NCI-H82 (cell line): ENCODE measurements around the gene TRIML1.

Experiments used
- DNase-seq: peaks from one replicate; lab custom pipeline; 2025; lab: John Stamatoyannopoulos, UW

Gene TRIML1, protein sequence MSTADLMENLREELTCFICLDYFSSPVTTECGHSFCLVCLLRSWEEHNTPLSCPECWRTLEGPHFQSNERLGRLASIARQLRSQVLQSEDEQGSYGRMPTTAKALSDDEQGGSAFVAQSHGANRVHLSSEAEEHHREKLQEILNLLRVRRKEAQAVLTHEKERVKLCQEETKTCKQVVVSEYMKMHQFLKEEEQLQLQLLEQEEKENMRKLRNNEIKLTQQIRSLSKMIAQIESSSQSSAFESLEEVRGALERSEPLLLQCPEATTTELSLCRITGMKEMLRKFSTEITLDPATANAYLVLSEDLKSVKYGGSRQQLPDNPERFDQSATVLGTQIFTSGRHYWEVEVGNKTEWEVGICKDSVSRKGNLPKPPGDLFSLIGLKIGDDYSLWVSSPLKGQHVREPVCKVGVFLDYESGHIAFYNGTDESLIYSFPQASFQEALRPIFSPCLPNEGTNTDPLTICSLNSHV

DNA sequence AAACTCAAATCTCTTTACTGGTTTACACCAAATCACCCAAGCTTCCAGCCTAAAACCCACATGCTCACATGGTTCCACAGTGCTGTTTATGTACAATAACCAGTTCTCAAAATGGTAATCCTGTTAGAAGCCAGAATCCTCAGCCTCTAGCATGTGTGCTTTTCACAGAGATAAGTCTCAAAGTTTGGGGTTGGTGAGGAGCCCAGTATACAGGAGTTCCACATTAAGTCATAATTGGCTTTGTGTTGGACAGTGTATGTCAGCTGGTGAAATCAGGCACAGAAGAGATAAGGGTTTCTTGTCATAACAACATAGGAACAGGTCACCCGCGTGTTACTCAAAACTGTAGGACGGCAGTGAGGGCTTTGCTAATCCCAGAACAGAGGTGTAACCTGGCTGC, at the start of gene TRIML1:
Gene TRIML1 (plus strand): TSS at position 301 of the 400 bp plus-strand sequence. CDS start 118 bp downstream, outside the sequence.
- DNase-seq = no peak

DNA sequence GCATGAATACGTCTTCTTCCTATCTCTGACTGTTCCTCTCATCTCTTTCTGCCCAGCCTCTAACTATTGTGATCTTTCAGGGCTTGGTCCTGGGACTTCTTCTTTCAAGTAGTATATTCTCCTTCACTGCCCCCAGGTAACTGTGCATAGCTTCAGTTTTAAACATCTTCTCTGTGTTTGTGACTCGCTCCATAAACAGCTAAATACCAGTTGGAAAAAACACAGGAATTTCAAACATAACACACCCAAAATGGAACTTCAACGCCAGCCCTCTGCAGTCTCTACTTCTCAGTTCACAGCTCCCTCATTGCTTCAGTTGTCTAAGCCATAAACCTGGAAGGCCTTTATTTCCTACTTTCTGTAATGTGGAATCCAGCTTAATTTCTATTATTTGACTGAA, 46.4 kb upstream of the TRIML1 start:
- DNase-seq = no peak

DNA sequence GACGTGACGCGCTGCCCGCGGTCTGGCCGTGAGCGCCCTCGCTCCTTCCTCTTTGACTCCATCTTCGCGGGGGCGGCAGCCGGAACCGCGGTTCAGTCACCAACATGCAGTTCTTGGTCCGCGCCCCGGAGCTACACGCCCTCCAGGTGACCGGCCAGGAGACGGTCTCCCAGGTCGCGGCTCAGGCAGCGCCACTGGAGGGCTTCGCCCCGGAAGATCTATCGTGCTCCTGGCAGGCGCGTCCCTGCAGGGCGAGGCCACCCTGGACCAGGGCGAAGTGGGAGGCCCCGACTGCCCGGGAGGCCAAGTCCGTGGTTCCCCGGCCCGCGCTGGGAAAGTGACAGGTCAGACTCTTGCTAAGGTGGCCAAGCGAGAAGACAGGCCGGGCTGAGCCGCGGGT, 32.8 kb upstream of the TRIML1 start:
- DNase-seq = no peak

- DNase-seq = no peak
Measured at GRCh38 chr4:188107931-188108843, 31.1 kb upstream of the TRIML1 start.

DNA sequence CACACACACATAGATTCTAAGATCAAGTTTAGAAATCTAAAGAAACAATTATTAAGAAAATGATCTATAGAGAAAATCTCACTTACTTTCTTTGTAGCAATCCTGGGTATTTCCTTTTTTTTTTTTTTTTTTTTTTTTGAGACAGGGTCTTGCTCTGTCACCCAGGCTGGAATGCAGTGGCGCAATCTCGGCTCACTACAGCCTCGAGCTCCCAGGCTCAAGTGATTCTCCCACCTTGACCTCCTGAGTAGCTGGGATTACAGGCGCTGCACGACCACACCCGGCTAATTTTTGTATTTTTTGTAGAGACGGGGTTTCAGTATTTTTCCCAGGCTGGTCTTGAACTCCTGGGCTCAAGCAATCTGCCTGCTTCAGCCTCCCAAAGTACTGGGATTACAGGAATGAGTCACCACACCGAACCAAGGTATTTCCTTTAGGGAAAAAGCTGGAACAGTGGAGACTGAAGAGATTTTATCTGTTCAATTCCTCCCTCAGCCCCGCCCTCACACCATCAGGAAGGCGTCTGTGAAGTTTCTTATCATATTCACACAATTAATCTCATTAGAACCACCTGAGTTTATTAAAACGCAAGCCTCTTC, 30.0 kb upstream of the TRIML1 start, which contains the start of gene TRIML2:
Gene TRIML2 (minus strand): TSS at position 447 of the 599 bp plus-strand sequence. CDS start 4,235 bp downstream, outside the sequence.
- no peak for DNase-seq

DNA sequence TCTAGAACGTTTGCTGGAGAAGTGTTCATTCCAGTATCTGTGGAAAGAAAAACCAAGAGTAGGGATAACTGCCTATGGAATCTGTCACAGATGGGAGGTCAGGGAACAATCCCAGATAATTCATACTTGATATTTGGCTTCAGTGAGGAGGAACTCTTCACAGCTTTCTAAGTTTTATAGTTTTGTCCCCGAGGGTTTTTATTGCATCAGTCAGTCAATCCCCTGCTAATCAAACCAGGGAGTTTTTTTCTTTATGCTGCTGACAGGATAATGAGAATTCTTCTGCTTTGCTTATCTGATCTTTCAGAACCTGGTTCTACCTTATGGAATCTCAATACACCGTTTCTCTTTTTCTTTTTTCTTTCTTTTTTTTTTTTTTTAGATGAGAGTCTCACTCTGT, 29.2 kb upstream of the TRIML1 start:
- DNase-seq = no peak

- DNase-seq = no peak
Measured at GRCh38 chr4:188110741-188111471, 28.3 kb upstream of the TRIML1 start.

DNA sequence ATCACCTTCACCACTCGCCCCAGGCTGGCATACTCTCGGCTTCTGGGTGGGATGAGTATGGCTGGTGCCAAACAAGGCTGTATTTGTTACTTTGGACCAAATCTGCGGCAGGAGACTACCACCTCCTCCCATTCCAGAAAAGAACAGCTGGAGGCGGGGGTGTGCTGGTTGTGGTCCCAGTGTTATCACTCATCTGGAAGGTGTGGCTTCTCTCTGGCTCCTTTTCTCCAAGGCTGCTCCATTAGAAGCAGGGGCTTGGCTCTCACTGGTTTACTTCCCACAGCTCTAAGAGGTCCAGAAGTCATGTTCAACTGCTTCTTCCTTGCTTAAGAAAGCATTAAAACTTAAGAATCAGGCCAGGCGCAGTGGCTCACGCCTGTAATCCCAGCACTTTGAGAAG, 27.3 kb upstream of the TRIML1 start:
- DNase-seq = no peak

DNA sequence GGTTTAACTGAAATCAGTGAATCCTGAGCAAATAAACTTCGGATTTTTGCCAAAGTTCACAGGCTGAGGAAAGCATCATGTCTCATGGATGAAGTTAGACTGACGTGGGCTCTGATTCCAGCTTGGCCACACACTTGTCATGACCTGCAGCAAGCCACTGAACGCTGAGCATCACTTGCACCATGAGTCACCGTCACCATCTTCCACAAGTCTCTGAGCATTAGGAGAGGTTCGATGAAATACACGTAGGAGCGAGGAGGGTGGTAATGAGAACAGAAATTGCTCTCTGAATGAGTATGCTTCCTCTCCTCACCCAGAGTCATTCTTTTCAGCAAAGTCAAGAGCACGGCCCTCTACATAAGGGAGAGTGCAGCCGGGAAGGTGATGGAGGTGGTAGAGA, 26.1 kb upstream of the TRIML1 start:
- no peak for DNase-seq

DNA sequence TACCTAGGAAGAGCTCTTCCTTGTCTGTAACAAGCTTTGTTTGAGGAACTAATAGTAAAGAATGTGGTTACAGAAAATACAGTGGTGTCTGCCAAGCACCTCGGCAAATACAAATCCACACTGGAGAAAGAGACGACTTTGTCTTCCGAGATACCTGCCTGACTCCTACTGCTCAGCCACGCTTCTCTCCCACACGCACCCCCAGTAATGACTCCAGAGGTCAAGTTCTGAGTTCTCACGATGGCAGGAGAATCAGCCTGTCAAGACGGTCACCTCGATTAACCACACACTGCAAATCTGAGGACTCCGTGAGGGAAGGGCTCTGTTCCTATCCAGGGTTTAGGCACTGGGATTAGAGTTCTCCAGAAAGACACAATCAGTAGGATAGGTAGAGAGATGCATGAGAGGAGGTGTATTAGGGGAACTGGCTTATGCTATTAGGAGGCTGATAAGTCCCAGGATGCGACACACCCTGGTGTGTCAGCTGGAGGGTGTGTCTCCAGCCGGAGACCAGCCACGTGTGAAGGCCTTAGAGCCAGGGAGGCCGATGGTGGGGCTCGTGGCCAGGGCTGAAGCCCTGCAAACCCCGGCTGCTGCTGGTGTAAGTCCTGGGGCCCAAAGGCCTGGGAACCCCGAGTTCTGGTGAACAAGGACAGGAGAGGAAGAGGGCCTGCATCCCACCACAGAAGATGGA, 21.5 kb upstream of the TRIML1 start:
- DNase-seq = no peak

DNA sequence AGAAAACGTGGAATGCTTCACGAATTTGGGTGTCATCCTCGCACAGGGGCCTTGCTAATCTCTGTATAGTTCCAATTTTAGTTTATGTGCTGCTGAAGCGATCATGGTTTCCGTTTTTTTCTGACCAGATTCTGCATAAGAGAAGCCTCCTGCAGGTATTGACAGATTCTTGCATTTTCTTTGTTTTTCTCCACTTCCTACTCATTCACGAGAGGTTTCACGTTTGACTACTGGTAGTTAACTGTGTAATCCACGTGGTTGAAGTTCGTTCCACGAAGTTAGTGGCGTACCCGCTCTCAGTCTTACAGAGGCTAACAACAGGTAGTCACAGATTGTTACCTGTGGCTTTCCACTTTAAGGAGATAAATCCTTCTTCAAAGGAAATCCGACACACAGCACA, 17.7 kb upstream of the TRIML1 start:
- no peak for DNase-seq

- no peak for DNase-seq
Measured at GRCh38 chr4:188127214-188127874, 11.9 kb upstream of the TRIML1 start.

DNA sequence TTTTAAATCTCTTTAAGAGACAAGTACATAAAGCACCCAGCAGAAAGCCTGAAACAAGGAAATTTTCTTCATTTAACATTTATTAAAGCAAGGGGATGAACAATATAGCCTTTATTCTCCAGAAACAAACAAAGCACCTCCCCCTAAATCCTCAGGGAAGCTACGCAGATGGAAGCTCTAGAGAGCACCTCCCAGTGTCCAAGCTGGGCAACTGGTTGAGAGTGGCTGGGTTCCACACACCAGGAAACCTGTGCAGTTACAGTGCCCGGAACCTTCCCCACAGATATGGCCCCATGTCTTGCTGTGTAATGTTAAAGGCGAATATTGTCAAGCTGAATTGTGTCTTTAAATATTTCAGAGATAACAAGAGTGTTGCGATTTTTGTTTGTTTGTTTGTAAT, 8.9 kb upstream of the TRIML1 start:
- DNase-seq = peak; percentile 1

DNA sequence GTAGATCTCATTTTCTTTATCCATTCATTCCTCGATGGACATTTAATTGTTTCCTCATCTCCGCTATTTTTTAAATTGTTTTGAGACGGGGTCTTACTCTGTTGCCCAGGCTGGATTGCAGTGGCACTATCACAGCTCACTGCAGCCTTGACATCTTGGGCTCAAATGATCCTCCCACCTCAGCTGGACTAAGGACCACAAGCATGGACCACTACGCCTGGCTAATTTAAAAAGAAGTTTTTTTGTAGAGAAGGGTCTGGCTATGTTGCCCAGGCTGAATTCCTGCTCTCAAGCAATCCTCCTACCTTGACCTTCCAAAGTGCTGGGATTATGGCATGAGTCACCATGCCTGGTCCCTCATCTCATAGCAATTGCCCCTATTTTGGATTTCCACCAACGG, 7.0 kb upstream of the TRIML1 start:
- no peak for DNase-seq

DNA sequence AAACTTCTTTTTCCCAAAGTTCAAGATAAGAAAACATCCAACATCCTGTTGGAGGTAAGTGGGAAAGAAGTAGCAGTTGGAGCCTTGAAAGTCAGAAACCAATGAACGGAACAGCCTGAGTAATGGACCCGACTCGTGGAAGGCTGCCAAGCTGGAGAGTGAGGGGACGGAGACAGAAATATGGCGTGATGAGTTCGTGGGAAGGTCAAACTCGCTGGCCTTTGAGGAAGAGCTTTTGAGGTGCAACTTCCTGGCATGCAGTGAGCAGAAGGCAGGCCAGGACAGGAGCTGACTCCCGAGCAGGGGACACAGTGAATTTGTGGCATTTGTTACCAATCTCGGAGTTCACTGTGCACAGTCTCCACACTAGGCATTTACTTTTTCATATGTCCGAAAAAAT, 1.0 kb upstream of the TRIML1 start:
- DNase-seq = no peak

DNA sequence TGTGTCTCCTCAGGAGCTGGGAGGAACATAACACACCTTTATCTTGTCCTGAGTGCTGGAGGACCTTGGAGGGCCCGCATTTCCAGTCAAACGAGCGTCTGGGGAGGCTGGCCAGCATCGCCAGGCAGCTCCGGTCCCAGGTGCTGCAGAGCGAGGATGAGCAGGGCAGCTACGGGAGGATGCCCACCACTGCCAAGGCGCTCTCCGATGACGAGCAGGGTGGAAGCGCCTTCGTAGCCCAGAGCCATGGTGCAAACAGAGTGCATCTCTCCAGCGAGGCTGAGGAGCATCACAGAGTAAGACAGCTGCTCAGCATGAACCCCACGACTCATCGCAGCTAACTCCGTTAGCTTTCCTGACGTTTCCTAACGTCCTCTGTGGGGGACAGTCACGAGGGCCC, 430 bp downstream of the TRIML1 start:
- DNase-seq = no peak

DNA sequence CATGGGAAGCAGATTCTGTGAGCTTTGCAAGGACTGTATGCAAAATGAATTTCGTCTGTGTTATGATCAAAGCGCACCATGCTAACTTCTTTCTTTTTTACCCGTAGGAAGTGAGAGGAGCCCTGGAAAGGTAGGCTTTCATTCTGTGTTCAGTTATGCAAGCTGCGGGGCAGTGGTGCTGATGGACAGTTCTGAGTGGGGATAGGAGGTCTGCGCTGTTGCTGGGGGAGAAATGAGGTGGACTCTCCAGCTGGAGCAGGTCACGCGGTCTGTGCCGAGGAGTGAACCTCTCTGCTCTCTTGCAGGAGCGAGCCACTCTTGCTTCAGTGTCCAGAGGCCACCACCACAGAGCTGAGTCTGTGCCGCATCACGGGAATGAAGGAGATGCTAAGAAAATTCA, 4.5 kb downstream of the TRIML1 start:
- no peak for DNase-seq

DNA sequence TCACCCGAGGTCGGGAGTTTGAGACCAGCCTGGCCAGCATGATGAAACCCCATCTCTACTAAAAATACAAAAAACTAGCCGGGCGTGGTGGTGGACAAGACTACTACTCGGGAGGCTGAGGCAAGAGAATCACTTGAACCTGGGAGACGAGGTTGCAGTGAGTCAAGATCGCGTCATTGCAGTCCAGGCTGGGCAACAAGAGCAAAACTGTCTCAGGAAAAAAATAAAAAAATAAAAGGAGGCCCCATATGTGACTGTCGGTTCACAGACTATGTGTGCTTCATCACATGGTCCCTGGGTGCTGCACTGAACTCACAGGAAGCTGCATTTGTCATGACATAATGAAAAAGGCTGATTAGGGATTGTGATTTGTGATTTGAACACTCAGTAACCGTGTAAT, 6.4 kb downstream of the TRIML1 start:
- DNase-seq = no peak

DNA sequence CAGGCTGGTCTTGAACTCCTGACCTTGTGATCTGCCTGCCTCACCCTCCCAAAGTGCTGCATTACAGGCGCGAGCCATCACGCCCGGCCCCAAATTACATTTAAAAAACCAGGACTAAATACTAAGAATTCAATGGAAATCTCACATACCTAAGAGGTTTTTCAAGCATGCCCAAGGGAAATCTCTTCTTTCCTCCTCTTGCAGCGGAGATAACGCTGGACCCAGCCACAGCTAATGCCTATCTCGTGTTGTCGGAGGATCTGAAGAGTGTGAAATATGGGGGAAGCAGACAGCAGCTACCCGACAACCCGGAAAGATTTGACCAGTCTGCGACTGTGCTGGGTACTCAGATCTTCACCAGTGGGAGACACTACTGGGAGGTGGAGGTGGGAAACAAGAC, 7.4 kb downstream of the TRIML1 start:
- DNase-seq = no peak

- DNase-seq = peak; percentile 16
Measured at GRCh38 chr4:188147176-188147575, 7.9 kb downstream of the TRIML1 start.

- DNase-seq = no peak
Measured at GRCh38 chr4:188147776-188148175, 8.5 kb downstream of the TRIML1 start.
